Transverse colon (tissue), 4 donors: ENCODE data around the gene BEX2. TPM values are rescaled to one million over a fixed set of nuclear protein-coding genes. Genes with fewer than 3 reads are reported as not detected.
"Not testable (repeated sequence)": the region's sequence is repeated elsewhere in the genome, so short reads cannot be mapped to it uniquely, and the experiment has no call there.

Source experiments
- DNase-seq: peaks from one replicate; pipeline ENCODE4 v3.0.0-alpha.2; 2019
- H3K27ac ChIP-seq, 4 donors: fragments of 200-600 bp; sonication (generic); 2 replicates each; pipeline ENCODE4 v1.5.1; 2016 to 2018; ENCODE audit warnings: inconsistent platforms in 4 of 4
- H3K27me3 ChIP-seq: fragments of 200-600 bp; sonication (generic); 2 replicates; pipeline ENCODE4 v1.5.1; 2017; ENCODE audit warnings: inconsistent platforms
- H3K36me3 ChIP-seq, 4 donors: fragments of 200-600 bp; sonication (generic); 2 replicates each; pipeline ENCODE4 v1.5.1; 2017 to 2019; ENCODE audit warnings: inconsistent platforms in 4 of 4
- H3K4me1 ChIP-seq, 4 donors: fragments of 200-600 bp; sonication (generic); 2 replicates each; pipeline ENCODE4 v1.5.1; 2017 to 2020; ENCODE audit warnings: inconsistent platforms in 4 of 4
- H3K4me3 ChIP-seq, 4 donors: fragments of 200-600 bp; sonication (generic); 1 replicate in 1 of 4; 2 replicates in 3 of 4; pipeline versions ENCODE4 v1.5.1 to v1.6.1; 2017 to 2019; ENCODE audit warnings: inconsistent platforms in 4 of 4
- H3K9me3 ChIP-seq, 2 donors: fragments of 200-600 bp; sonication (generic); 2 replicates each; pipeline ENCODE4 v1.5.1; 2017 to 2019; ENCODE audit warnings: inconsistent platforms in 2 of 2
- EP300 ChIP-seq: sonication (generic); formaldehyde crosslinking; IDR thresholded peaks from one replicate; pipeline ENCODE4 v1.6.1; 2017; ENCODE audit warnings: antibody characterized with exemption, low read depth
- POLR2A ChIP-seq: fragments of 450-650 bp; IDR thresholded peaks from one replicate; pipeline ENCODE4 v1.6.1; 2016; ENCODE audit warnings: antibody characterized with exemption, mild to moderate bottlenecking, moderate library complexity
- POLR2AphosphoS5 ChIP-seq, 3 donors: sonication (generic); formaldehyde crosslinking; IDR thresholded peaks; one replicate each; pipeline ENCODE4 v1.6.1; 2016; ENCODE audit warnings: antibody characterized with exemption in 3 of 3
- WGBS, 2 donors: methylation state at CpG; one replicate each; pipeline ENCODE4 v1.1.5; 2018; ENCODE audit warnings: low coverage in 1 of 2; 5-methylcytosine and 5-hydroxymethylcytosine counted together
- in situ Hi-C, 4 donors: fragments of 200-750 bp; cut with MboI; loops; one replicate each; pipeline versions ENCODE4 v1.15.0 to v1.15.1; 2017; ENCODE audit warnings: low sequenced_read_pairs in 3 of 4, low pct_ligation_motif_present in 1 of 4, low pct_unique_long_range_greater_than_20kb in 1 of 4
- intact Hi-C: fragments of 100-400 bp; cut with DNase I; formaldehyde crosslinking; loops from one replicate; pipeline ENCODE4 v1.15.1; 2023; ENCODE audit warnings: low total_unique reads
- total RNA-seq, 4 donors: library from RNA; depleted of rRNA; stranded (reverse); fragments of >200 nt; gene quantifications; one replicate each; pipeline ENCODE4 v1.1.0, GENCODE V29; 2016
- TF ChIP-seq, protein P1 (sequence below), 5 experiments: fragments of 200-600 bp in 3 of 5; fragments of 450-650 bp in 2 of 5; sonication (generic) in 3 of 5; IDR thresholded peaks; 1 replicate in 2 of 5; 2 replicates in 3 of 5; pipeline ENCODE4 v1.5.1; 2016 to 2017; ENCODE audit warnings: antibody characterized with exemption in 5 of 5, inconsistent platforms in 3 of 5, mild to moderate bottlenecking in 2 of 5, moderate library complexity in 1 of 5

Gene BEX2
- 1 to 10 TPM in 3 of 4 donors, not detected in 1; 7.5 to 9.1 (median 8.7) TPM for total RNA-seq

DNA sequence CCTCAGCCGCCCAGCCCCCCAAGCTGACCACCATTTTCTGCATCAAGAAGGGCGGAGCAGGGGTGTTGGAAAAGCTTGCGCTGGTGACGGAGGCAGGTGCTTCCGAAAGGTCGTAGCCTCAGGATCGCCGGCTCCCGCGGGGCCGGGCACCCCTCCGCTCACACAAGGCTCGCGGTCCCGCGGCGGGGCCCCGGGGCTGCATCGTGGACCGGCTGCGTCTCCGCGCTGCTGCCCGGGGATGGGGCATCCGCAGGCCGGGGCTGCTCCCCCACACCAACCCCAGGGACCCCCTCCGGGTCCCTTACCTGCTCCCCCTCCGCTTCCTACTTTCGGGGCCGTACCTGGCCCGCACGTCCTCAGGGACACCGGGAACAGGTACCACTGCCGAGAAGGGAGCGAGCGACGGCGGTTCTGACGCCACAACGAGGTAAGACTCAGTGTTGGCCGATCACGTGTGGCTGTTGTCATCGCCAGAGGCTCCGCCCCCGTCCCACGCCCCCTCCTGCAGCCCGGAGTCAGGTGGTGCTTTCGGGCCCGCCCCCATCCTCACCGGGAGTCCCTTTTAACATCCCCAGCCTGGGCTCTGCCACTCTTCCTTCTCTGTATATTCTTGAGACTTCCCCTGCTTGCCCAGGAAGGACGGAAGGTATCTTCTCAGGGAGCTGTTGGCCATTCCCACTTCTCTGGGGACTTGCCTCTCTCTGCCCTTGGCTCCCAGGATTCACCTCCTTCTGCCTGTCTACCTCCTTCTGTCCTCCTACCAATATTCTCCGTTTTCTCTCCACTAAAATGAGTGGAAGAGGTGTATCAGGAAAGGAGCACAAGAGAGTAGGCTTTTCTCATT, at the start of gene BEX2:
TSS of gene BEX2 (minus strand) at position 436 of the 844 bp plus-strand sequence. CDS start 1,014 bp downstream, outside the sequence.
- in situ Hi-C loops = no loop called here
- Histone ChIP-seq H3K27ac (peak within 1 kb of the TSS in 2 of 4 donors; percentile 21 to 62), H3K36me3 (no peaks in the 10 kb centered on the region), H3K4me3 (peak within 1 kb of the TSS; percentile 38 to 74 (median 48)), H3K4me1 (no peaks in the 10 kb centered on the region), H3K27me3 (no peaks in the 10 kb centered on the region), H3K9me3 (no peaks in the 10 kb centered on the region)
- TF ChIP-seq POLR2AphosphoS5 (IDR thresholded peaks at IDR 0.05) (peak; percentile 63 to 81 (median 80)), EP300 (no peak), POLR2A (peak; percentile 66)
- 47 to 50% methylated on average over 1 to 41 of the region's 52 CpGs for WGBS, 2 donors
- peak; percentile 86 for DNase-seq
- intact Hi-C loops = no loop called here

DNA sequence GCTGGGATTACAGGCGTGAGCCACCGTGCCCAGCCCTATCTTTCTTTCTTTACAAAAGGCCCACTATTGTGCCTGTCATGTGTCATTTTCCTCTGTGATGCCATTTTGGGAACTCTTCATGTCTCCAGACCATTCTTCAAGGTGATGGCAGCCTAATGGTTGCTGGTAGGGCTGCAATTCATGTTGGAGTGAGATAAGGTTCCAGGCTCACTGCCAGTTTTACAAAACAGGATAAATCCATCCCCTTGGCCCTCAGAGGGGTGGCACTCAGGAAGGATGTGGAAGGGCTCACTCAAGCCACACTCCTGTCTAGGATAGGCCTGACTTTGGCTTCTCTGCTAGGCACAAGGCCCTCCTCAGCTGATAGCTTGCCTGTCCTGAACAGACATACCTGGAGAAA, 49.3 kb upstream of the BEX2 start:
- in situ Hi-C loops (no loop called here), intact Hi-C loops (no loop called here)
- Histone ChIP-seq H3K36me3 (no peaks in the 10 kb centered on the region), H3K27ac (no peak overlapping the region), H3K9me3 (no peaks in the 10 kb centered on the region), H3K4me1 (no peaks in the 10 kb centered on the region), H3K27me3 (no peaks in the 10 kb centered on the region), H3K4me3 (no peak overlapping the region)
- TF ChIP-seq, protein P1, sequence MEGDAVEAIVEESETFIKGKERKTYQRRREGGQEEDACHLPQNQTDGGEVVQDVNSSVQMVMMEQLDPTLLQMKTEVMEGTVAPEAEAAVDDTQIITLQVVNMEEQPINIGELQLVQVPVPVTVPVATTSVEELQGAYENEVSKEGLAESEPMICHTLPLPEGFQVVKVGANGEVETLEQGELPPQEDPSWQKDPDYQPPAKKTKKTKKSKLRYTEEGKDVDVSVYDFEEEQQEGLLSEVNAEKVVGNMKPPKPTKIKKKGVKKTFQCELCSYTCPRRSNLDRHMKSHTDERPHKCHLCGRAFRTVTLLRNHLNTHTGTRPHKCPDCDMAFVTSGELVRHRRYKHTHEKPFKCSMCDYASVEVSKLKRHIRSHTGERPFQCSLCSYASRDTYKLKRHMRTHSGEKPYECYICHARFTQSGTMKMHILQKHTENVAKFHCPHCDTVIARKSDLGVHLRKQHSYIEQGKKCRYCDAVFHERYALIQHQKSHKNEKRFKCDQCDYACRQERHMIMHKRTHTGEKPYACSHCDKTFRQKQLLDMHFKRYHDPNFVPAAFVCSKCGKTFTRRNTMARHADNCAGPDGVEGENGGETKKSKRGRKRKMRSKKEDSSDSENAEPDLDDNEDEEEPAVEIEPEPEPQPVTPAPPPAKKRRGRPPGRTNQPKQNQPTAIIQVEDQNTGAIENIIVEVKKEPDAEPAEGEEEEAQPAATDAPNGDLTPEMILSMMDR (IDR thresholded peaks at IDR 0.05) = no peak
- no peak for DNase-seq
- WGBS, 2 donors = 82% methylated on average over 2 of the region's 2 CpGs; no CpG with 5 or more reads in 1 of the 2 donors

DNA sequence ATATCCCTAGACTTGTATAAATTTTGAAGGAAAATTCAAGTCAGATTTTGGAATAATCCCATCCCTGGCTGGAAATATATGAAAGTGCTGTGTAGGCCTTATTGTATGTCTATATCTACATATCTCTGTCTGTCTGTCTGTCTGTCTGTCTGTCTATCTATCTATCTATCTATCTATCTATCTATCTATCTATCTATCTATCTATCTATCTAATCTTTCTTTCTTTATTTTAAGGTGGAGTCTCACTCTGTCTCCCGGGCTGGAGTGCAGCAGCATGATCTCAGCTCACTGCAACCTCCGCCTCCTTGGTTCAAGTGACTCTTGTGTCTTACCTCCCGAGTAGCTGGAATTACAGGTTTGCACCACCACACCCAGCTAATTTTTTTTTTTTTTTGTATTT, 48.8 kb upstream of the BEX2 start:
- H3K27me3 ChIP-seq, H3K36me3 ChIP-seq, DNase-seq, in situ Hi-C loops, H3K4me3 ChIP-seq, intact Hi-C loops, H3K4me1 ChIP-seq, H3K9me3 ChIP-seq, H3K27ac ChIP-seq: not testable (repeated sequence)
- WGBS, 2 donors = 87% methylated on average over 3 of the region's 3 CpGs; no CpG with 5 or more reads in 1 of the 2 donors

DNA sequence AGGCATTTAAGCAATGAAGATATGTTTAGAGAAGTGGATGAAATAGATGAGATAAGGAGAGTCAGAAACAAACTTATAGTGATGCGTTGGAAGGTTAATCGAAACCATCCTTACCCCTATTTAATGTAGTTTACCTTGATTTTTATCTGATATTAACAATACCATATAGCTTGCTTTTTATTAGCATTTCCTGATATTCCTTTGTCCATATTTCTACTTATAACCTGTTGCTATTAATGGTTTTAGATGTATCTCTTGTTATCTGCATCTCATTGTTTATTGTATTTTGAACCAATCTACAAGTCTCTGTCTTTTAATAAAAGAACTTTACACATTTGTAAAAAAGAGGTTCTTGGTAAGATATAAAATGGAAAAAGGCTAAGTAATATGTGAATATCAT, 47.1 kb upstream of the BEX2 start:
- DNase-seq = no peak
- 78 to 93% methylated on average over 2 of the region's 2 CpGs for WGBS, 2 donors
- H3K4me3 ChIP-seq = peak overlapping the region in 1 of 4 donors; percentile 74

DNA sequence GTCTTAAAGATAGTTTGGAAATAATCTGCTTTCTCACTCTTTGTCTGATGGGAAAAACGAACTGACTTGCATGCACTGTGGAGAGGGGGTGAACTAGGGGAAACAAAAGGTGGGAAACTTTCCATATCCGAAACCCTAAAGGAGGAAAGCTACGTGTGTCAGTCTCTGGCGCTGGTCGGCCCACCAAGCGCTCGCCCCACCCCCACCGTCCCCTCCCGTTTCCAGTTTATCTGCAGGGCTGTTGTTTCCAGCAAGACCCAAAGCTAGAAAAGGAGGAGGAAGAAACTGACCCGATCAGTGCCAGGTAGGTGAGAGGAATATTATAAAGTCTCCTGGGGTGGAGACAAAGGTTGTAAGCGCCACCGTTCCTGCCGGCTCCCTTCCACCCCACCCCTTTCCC, 46.1 kb upstream of the BEX2 start:
- 26% methylated on average over 13 of the region's 13 CpGs; no CpG with 5 or more reads in 1 of the 2 donors for WGBS, 2 donors
- H3K4me1 ChIP-seq = no peaks in the 10 kb centered on the region
- in situ Hi-C loops (no loop called here), intact Hi-C loops (no loop called here)
- no peak for TF ChIP-seq EP300
- no peak for TF ChIP-seq POLR2AphosphoS5 (IDR thresholded peaks at IDR 0.05)
- TF ChIP-seq POLR2A = no peak
- TF ChIP-seq, protein P1 (IDR thresholded peaks at IDR 0.05) = no peak
- H3K27me3 ChIP-seq = no peaks in the 10 kb centered on the region
- H3K27ac ChIP-seq = peak overlapping the region; percentile 87 to 92 (median 88)
- no peaks in the 10 kb centered on the region for H3K36me3 ChIP-seq
- peak overlapping the region; percentile 43 to 74 (median 64) for H3K4me3 ChIP-seq
- DNase-seq = peak; percentile 37
- no peaks in the 10 kb centered on the region for H3K9me3 ChIP-seq

More for the DNA sequence above, 47.1 kb upstream of the BEX2 start:
- Histone ChIP-seq H3K27me3 (no peaks in the 10 kb centered on the region), H3K4me1 (no peaks in the 10 kb centered on the region), H3K36me3 (no peaks in the 10 kb centered on the region), H3K9me3 (no peaks in the 10 kb centered on the region), H3K27ac (no peak overlapping the region)
- in situ Hi-C loops (no loop called here), intact Hi-C loops (no loop called here)
- TF ChIP-seq POLR2A = no peak
- TF ChIP-seq EP300 = no peak
